ENCODE data around the gene OSBPL9. TPM values are rescaled to one million over a fixed set of nuclear protein-coding genes. Genes with fewer than 3 reads are reported as not detected.
A peak's percentile ranks its signal among the peaks of the same experiment; 100 is the strongest.

The OSBPL9 gene
- total and polyA plus RNA-seq, 9 of the 15 experiments (the other 6 are each of a cell fraction or from before 2014, with no cell fraction given) = 43.9 to 217 (median 170) TPM

DNA sequence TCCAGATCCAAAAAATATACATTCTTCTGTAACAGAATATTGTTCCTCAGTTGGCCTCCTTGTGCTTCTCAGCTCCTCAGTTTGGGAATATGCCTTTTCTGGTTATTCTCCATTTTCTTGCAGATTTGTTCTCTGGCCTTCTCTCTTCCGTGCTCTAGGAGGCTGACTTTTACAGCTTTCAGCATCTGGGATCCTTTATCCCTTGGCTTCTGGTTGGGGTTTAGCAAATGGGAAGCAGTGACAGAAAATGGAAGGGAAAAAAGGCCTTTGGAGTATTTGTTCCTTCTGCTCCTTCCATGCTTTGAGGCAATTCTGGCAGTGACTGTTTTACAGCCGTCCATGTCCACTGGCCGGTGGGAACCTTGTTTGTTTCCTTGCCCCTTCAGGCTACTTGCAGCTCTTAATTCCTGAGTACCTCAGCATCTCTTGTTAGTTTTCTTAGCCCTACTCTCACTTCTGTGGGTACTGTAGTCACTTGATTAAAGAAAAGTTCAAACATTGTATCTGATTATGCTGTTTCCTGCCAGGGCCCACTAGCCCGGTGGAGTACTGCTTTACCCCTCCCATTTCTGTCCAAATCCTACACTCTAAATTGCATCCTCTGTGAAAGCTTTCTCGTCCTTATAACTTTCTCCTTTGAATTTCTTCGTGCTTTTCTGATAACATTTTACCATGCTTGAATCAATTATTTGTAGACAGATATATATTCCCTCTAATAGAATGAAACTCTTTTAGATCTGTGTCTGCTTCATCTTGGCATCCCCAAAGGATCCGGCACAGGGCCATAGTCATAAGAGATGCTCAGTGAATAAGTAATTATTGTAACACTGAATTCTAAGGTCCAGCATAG is 118.2 kb downstream of the OSBPL9 start:
- peak; percentile 37 for ATAC-seq
- H3K9me1 ChIP-seq (ENCODE audit: control insufficient read depth, insufficient read depth, low read length) = no peaks in the 10 kb centered on the region
- H3K36me3 ChIP-seq (ENCODE audit: control insufficient read depth, insufficient read depth, low read length) = peaks cover 4% of the 10 kb centered on the region; the same call in 1 of the 3 replicates
- H4K20me1 ChIP-seq (replicated peaks; ENCODE audit: control insufficient read depth, insufficient read depth, low read length) = peaks cover 14% of the 10 kb centered on the region; the same call in 1 of the 2 replicates
- H3K4me2 ChIP-seq (ENCODE audit: insufficient read depth, low read length) = peak overlapping the region; percentile 79
- no peaks in the 10 kb centered on the region for H3K27me3 ChIP-seq (ENCODE audit: control insufficient read depth in 2 of 2, insufficient read depth in 2 of 2, low read length in 2 of 2)
- H3K9me3 ChIP-seq (replicated peaks; ENCODE audit: control insufficient read depth, insufficient read depth, low read depth, low read length) = no peaks in the 10 kb centered on the region
- H3K79me2 ChIP-seq (ENCODE audit: control insufficient read depth, insufficient read depth, low read length) = peaks cover 100% of the 10 kb centered on the region
- FAIRE-seq = no peak
- in situ Hi-C loops (cut with MboI) (no loop called here), intact Hi-C loops (cut with micrococcal nuclease) (loop anchor here (2.0 to 10.0 kb wide), 3 partner anchors 16 to 760 kb away; partner anchors contain the start of gene CDKN2C)
- H3K4me1 ChIP-seq (replicated peaks in 1 of 2; ENCODE audit: control insufficient read depth in 2 of 2, insufficient read depth in 2 of 2, low read length in 2 of 2) = peaks cover 29 to 66% of the 10 kb centered on the region in 2 experiments
- ChIA-PET POLR2A (interaction anchor here (0.6 to 6.1 kb wide), 3 partner anchors 15 to 98 kb away, joined by 3 to 34 read pairs (median 4); no protein-coding TSS in a partner anchor), CTCF (ENCODE audit: low intra/inter-chr PET ratio) (no interaction called here)
- H3K9ac ChIP-seq (ENCODE audit: insufficient read depth in 1 of 2, low read depth in 2 of 2, low read length in 2 of 2) = peak overlapping the region; percentile 28 to 42; a peak in 3 of 4 replicates
- WGBS (ENCODE audit: insufficient coverage, low coverage, missing lambda C conversion rate) = 10% methylated on average over 7 of the region's 7 CpGs
- H2AFZ ChIP-seq (ENCODE audit: low read depth, low read length) = peak overlapping the region; percentile 6; the same call in 1 of the 2 replicates
- peak in 2 of 4 experiments; percentile 44 to 46 for DNase-seq (ENCODE audit: extremely low read depth in 1 of 4, low spot score in 3 of 4)
- H3K27ac ChIP-seq (ENCODE audit: extremely low read depth, low read depth, low read length) = peak overlapping the region; percentile 69
- H3K4me3 ChIP-seq = peak overlapping the region; percentile 7; the same call in 1 of the 2 replicates
- BruUV-seq (replicated peaks) = no TSS peak
- TF ChIP-seq MAZ (CRISPR knock-in tag; conservative IDR thresholded peaks at IDR 0.05 in 1 of 2, IDR thresholded peaks at IDR 0.05 in 1 of 2) = peak in 1 of 2 experiments; percentile 53; a peak in 2 of 4 replicates
- TF ChIP-seq CBFA2T3 (IDR thresholded peaks at IDR 0.05) = no peak
- TF ChIP-seq SNIP1 (IDR thresholded peaks at IDR 0.05; ENCODE audit: low read depth) = no peak
- 0 out of 2 replicates have a peak, but pooled peaks have one; percentile 8 for TF ChIP-seq ARID1B (IDR thresholded peaks at IDR 0.05)
- TF ChIP-seq ILK (tag; IDR thresholded peaks at IDR 0.05; ENCODE audit: borderline replicate concordance, low read depth) = no peak
- TF ChIP-seq, protein P1, sequence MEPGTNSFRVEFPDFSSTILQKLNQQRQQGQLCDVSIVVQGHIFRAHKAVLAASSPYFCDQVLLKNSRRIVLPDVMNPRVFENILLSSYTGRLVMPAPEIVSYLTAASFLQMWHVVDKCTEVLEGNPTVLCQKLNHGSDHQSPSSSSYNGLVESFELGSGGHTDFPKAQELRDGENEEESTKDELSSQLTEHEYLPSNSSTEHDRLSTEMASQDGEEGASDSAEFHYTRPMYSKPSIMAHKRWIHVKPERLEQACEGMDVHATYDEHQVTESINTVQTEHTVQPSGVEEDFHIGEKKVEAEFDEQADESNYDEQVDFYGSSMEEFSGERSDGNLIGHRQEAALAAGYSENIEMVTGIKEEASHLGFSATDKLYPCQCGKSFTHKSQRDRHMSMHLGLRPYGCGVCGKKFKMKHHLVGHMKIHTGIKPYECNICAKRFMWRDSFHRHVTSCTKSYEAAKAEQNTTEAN (CRISPR knock-in tag; IDR thresholded peaks at IDR 0.05) = no peak
- TF ChIP-seq, protein P2, sequence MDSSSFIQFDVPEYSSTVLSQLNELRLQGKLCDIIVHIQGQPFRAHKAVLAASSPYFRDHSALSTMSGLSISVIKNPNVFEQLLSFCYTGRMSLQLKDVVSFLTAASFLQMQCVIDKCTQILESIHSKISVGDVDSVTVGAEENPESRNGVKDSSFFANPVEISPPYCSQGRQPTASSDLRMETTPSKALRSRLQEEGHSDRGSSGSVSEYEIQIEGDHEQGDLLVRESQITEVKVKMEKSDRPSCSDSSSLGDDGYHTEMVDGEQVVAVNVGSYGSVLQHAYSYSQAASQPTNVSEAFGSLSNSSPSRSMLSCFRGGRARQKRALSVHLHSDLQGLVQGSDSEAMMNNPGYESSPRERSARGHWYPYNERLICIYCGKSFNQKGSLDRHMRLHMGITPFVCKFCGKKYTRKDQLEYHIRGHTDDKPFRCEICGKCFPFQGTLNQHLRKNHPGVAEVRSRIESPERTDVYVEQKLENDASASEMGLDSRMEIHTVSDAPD (CRISPR knock-in tag; IDR thresholded peaks at IDR 0.05) = no peak
- no peak for TF ChIP-seq CSDE1 (IDR thresholded peaks at IDR 0.05)
- TF ChIP-seq ZBTB1 (CRISPR knock-in tag; IDR thresholded peaks at IDR 0.05; ENCODE audit: borderline replicate concordance, low read depth) = no peak
- TF ChIP-seq FOXJ3 (CRISPR knock-in tag; IDR thresholded peaks at IDR 0.05) = no peak
- no peak for TF ChIP-seq ZNF253 (CRISPR knock-in tag; conservative IDR thresholded peaks at IDR 0.05)
- no peak for TF ChIP-seq SMAD1 (IDR thresholded peaks at IDR 0.05; ENCODE audit: low read depth, low read length, partially characterized antibody)
- TF ChIP-seq, protein P3, sequence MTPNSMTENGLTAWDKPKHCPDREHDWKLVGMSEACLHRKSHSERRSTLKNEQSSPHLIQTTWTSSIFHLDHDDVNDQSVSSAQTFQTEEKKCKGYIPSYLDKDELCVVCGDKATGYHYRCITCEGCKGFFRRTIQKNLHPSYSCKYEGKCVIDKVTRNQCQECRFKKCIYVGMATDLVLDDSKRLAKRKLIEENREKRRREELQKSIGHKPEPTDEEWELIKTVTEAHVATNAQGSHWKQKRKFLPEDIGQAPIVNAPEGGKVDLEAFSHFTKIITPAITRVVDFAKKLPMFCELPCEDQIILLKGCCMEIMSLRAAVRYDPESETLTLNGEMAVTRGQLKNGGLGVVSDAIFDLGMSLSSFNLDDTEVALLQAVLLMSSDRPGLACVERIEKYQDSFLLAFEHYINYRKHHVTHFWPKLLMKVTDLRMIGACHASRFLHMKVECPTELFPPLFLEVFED (CRISPR knock-in tag; conservative IDR thresholded peaks at IDR 0.05) = no peak
- no peak for TF ChIP-seq FOXA3 (CRISPR knock-in tag; conservative IDR thresholded peaks at IDR 0.05 in 1 of 2, IDR thresholded peaks at IDR 0.05 in 1 of 2)
- TF ChIP-seq ZNF445 (CRISPR knock-in tag; IDR thresholded peaks at IDR 0.05; ENCODE audit: low read depth) = no peak
- no peak for TF ChIP-seq SMC3 (conservative IDR thresholded peaks at IDR 0.05; ENCODE audit: insufficient read depth, low read depth, low read length)
